OCI-LY3 (cell line): Measurements from ENCODE around the gene ANKRD2.

ENCODE experiments used
- EZH2phosphoT487 ChIP-seq: fragments of 200-600 bp; shearing (Covaris generic); IDR thresholded peaks from 2 replicates; pipeline ENCODE4 v1.6.1; 2018; ENCODE audit warnings: antibody characterized with exemption, mixed run types, low read depth
- TF ChIP-seq, protein P1 (sequence below): fragments of 200-600, 300-600 bp; sonication (generic); IDR thresholded peaks from 2 replicates; pipeline ENCODE4 v1.5.1; 2014; ENCODE audit warnings: antibody characterized with exemption, low read length, low read depth

DNA sequence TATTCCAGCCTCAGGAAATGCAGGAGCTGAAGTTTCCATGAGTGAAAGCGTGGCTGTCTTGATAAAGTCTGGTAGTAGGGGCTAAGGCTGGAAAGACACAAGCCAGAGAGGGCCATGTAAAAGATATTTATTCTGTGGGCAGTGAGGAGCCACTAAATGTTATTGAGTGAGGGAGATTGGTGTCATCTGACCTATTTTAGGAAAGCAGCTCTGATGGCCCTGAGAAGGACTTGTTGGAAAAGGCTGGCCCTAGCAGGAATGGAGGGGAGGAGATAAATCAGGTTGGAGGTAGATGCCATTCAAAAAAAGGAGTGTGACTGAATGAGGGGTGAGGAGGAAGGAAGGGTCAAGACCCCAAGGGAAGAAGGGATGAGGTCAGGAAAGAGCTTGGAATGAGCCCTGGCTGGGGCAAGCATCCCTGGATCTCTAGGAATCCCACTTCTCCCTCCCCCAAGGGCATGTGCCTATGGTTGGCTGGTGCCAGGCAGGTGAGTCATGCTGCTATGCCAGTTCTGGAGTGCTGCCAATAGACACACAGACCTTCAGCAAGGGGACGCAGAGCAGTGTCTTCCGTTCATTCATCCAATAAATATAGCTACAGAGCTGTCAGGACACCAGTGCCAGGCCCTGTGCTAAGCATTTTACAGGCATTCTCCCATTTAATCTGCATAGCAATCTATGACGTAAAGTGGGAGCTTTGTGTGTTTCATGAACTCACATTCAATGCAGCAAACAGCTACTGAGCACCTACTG is 2.0 kb downstream of the ANKRD2 start:
- TF ChIP-seq, protein P1, sequence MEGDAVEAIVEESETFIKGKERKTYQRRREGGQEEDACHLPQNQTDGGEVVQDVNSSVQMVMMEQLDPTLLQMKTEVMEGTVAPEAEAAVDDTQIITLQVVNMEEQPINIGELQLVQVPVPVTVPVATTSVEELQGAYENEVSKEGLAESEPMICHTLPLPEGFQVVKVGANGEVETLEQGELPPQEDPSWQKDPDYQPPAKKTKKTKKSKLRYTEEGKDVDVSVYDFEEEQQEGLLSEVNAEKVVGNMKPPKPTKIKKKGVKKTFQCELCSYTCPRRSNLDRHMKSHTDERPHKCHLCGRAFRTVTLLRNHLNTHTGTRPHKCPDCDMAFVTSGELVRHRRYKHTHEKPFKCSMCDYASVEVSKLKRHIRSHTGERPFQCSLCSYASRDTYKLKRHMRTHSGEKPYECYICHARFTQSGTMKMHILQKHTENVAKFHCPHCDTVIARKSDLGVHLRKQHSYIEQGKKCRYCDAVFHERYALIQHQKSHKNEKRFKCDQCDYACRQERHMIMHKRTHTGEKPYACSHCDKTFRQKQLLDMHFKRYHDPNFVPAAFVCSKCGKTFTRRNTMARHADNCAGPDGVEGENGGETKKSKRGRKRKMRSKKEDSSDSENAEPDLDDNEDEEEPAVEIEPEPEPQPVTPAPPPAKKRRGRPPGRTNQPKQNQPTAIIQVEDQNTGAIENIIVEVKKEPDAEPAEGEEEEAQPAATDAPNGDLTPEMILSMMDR = no peak
- TF ChIP-seq EZH2phosphoT487 = no peak
